ENCODE measurements around the gene PANK3.
"Not testable (repeated sequence)": the region's sequence is repeated elsewhere in the genome, so short reads cannot be mapped to it uniquely, and the experiment has no call there.

The PANK3 gene

GRCh38 chr5:168596122-168596521 is 17.0 kb upstream of the PANK3 start:
- not testable (repeated sequence) for H3K4me3 ChIP-seq (ENCODE audit: low read depth, low read length)

DNA sequence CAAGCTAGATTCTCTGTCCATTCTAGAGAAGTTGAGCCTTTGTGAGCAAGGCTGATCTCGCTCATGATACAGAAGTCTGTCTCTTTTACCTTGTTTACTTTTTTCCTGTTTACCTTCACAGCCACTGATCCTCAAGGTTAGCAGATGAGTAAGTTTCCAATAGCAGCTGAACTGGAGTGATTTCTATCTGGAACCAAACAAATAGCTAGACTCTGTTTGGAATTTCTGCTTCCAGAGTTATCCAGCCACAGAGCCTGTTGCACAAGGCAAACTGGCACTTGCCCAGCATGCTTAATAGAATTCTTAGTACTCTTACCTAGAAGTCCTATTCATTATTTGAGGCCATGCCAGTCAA is 12.8 kb upstream of the PANK3 start:
- no peak overlapping the region for H3K4me3 ChIP-seq (ENCODE audit: low read depth, low read length)

- H3K4me3 ChIP-seq (ENCODE audit: low read depth, low read length): no peak overlapping the region
Observed at GRCh38 chr5:168591302-168592013, 12.3 kb upstream of the PANK3 start.

GRCh38 chr5:168590666-168591065 is 11.5 kb upstream of the PANK3 start:
- no peak overlapping the region for H3K4me3 ChIP-seq (ENCODE audit: low read depth, low read length)

DNA sequence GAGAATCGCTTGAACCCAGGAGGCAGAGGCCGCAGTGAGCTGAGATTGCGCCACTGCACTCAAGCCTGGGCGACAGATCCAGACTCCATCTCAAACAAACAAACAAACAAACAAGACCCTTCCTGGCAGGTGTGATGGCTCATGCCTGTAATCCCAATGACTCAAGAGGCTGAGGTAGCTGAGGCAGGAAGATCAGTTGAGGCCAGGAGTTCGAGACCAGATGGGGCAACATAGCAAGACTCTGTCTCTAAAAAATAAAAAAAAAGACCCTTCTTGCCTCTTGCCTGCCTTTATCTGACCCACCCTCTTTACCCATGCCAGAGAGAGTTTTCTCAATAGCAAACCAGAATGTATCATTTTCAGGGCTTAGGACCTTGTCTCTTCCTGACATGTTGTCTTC is 8.8 kb upstream of the PANK3 start:
- H3K4me3 ChIP-seq (ENCODE audit: low read depth, low read length): no peak overlapping the region

- no peak overlapping the region for H3K4me3 ChIP-seq (ENCODE audit: low read depth, low read length)
Observed at GRCh38 chr5:168585119-168585856, 6.1 kb upstream of the PANK3 start.

DNA sequence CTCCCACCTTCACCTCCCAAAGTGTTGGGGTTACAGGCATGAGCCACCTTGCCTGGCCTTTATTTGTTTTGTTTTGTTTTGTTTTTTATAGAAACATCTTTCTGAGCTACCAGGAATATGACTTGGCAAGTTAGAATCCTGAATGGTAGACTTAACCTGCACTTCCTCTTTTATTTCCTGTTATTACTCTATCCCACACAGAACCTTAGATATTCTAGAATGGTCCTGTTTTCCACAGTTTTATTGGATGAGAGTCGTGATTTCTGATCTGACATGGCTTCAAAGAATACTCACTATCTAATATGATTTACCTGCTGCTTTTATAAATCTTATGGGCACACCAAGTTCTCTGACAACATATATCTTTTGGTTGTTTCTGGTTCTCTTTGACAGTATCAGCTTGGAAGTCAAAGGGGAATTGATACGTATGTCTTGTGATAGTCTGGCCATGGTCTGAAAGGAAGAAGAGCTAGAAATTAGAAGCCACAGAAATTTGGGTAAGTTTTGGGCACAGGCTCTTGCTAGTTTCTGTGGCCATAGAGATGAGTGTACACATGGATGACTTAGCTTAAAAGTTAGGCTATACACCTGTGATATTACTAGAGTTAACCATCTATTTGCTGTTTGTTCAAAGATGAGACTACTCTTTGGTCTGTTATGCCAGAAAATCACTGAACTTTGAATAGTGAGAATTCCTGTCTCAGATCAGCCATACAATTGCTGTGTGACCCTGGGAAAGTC is 4.7 kb upstream of the PANK3 start:
- H3K4me3 ChIP-seq (ENCODE audit: low read depth, low read length): no peak overlapping the region

DNA sequence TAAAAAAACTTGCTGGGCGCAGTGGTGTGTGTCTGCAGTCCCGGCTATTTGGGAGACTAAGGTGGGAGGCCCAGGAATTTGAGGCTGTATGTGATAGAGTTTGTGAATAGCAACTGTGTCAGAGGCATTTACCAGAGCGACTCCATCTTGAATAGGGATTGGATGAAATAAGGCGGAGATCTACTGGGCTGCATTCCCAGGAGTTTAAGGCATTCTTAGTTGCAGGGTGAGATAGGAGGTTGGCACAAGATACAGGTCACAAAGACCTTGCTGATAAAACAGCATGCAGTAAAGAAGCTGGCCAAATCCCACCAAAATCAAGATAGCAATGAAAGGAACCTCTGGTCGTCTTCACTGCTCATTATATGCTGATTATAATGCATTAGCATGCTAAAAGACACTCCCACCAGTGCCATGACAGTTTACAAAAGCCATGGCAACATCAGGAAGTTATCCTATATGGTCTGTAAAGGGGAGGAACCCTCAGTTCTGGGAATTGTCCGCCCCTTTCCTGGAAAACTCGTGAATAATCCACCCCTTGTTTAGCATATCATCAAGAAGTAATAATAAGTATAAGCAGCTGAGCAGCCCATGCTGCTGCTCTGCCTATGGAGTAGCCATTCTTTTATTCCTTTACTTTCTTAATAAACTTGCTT is 1.8 kb upstream of the PANK3 start:
- H3K4me3 ChIP-seq (ENCODE audit: low read depth, low read length): not testable (repeated sequence)

- H3K4me3 ChIP-seq (ENCODE audit: low read depth, low read length): peak overlapping the region; percentile 48
Observed at GRCh38 chr5:168580227-168580508, 1.0 kb upstream of the PANK3 start.

DNA sequence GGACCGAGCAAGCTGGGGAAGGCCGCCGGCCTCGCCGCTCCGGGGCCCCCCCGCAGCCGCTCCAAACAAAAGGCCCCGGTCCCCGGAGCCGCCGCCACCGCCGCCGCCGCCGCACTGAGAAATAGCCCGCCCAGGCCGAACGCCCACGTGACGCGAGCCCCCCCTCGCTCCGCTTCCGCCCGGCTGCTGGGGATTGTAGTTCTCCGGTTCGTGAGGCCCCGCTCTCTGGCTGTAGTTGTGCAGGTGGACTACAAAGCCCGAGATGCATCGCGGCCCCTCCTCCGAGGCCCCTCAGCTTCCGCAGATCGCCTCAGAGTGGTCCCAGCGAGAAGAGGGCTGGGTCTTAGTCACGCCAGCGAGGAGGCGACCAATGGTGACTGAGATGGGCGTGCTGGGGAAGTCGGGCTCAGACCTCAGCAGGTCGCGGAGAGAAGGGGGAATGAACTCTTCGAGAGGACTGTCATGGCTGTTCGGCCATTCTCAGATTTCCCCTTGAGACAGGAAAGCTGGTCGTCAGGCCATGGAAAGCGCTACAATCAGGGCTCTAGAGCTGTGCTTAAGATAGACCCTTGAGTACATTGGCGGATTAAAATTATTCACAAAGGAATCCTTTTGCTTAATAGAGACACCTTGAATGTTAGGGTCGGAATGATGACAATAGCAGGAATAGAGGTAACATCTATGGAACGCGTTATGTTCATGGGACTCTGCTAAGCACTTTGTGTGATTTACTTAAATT is 489 bp upstream of the PANK3 start:
- peak overlapping the region; percentile 82 for H3K4me3 ChIP-seq (ENCODE audit: low read depth, low read length)

DNA sequence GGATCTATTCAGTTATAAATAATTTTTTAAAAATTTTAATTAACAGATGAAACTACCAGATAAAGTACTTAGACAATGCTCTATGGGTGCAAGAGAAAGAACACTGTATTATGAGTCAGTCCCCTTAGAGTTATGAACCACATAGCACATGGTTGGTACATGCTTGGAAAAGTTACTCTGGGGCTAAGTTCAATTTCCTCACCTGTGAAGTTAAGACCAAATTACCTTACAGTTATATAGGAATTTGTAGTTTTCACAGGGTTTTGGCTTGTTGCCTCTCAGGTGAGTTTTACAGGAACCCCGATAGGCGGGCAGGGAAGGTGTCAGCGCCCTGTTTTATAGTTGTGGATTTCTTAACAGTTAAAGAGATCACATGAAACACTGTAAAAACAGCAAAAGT is 1.2 kb downstream of the PANK3 start:
- peak overlapping the region; percentile 82 for H3K4me3 ChIP-seq (ENCODE audit: low read depth, low read length)

DNA sequence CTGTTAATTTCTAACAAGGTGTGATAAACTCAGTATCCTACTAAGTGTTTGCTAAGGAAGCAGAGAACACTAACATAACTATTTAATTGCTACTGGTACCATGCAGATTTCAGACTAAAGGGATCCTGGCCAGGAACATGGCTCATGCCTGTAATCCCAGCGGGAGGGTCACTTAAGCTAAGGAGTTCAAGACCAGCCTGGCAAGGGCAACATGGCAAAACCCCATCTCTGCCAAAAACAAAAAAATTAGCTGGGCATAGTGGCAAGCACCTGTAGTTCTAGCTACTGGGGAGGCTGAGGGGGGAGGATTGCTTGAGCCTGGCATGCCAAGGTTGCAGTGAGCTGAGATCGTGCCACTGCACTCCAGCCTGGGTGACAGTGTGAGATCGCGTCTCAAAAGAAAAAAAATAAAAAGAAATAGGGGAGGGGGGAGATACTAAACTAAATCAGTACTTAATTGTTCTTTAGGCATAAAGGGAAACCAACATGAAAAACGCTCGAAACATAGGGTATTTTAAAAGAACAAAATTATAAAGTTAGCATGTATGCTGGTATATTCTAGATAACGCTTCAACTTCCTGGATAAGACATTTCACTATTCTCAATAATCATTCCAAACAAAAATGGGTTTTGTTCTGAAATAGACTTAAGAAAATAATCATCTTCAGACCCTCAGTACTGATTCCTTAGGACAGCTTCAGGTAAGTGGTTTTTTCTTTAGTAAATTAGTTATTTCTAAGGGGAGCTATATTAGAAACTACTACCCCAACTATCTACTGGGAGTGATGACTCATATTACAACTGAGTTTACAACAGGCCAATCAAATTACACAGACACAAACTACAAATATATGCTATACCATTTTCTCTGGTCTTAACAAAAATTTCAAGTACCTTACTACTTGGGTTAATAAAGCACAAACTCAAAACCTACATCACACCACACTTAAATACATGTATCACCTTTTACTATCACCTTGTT is 3.5 kb downstream of the PANK3 start:
- no peak overlapping the region for H3K4me3 ChIP-seq (ENCODE audit: low read depth, low read length)

GRCh38 chr5:168574156-168574555 is 5.0 kb downstream of the PANK3 start:
- not testable (repeated sequence) for H3K4me3 ChIP-seq (ENCODE audit: low read depth, low read length)

GRCh38 chr5:168573663-168574062 is 5.5 kb downstream of the PANK3 start:
- not testable (repeated sequence) for H3K4me3 ChIP-seq (ENCODE audit: low read depth, low read length)

GRCh38 chr5:168570490-168571328 is 8.5 kb downstream of the PANK3 start:
- H3K4me3 ChIP-seq (ENCODE audit: low read depth, low read length): no peak overlapping the region

- no peak overlapping the region for H3K4me3 ChIP-seq (ENCODE audit: low read depth, low read length)
Observed at GRCh38 chr5:168568738-168569137, 10.4 kb downstream of the PANK3 start.

GRCh38 chr5:168563959-168564358 is 15.2 kb downstream of the PANK3 start:
- no peak overlapping the region for H3K4me3 ChIP-seq (ENCODE audit: low read depth, low read length)

DNA sequence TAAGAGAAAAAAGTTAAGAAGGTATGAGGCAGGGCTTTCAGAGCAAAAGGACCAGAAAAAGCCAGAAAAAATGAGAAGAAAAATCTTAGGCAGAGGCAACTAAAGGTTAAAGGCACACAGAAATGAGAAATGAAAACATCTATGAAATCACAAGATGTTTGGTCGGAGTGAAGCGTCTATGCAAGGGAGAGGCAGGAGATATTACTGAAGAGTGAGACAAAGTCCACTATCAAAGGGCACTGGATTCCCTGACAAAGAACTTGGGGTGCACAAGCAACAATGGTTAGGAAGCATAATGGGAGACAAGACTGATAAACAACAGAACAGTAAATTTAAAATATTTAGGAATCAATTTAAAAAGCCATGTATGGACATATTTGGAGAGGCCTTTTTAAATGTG is 16.9 kb downstream of the PANK3 start:
- H3K4me3 ChIP-seq (ENCODE audit: low read depth, low read length): no peak overlapping the region

- no peak overlapping the region for H3K4me3 ChIP-seq (ENCODE audit: low read depth, low read length)
Observed at GRCh38 chr5:168557389-168557788, 21.8 kb downstream of the PANK3 start.
